GM19467 (cell line): ENCODE data around the gene AFAP1L2.

Experiments used
- ATAC-seq: cut with Tn5 transposase; IDR thresholded peaks from one replicate; pipeline ENCODE4 v1.9.1; 2021; ENCODE audit warnings: mild to moderate bottlenecking, moderate library complexity; ENCODE audit not compliant: unreplicated experiment

Gene AFAP1L2, protein sequence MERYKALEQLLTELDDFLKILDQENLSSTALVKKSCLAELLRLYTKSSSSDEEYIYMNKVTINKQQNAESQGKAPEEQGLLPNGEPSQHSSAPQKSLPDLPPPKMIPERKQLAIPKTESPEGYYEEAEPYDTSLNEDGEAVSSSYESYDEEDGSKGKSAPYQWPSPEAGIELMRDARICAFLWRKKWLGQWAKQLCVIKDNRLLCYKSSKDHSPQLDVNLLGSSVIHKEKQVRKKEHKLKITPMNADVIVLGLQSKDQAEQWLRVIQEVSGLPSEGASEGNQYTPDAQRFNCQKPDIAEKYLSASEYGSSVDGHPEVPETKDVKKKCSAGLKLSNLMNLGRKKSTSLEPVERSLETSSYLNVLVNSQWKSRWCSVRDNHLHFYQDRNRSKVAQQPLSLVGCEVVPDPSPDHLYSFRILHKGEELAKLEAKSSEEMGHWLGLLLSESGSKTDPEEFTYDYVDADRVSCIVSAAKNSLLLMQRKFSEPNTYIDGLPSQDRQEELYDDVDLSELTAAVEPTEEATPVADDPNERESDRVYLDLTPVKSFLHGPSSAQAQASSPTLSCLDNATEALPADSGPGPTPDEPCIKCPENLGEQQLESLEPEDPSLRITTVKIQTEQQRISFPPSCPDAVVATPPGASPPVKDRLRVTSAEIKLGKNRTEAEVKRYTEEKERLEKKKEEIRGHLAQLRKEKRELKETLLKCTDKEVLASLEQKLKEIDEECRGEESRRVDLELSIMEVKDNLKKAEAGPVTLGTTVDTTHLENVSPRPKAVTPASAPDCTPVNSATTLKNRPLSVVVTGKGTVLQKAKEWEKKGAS

GRCh38 chr10:114404171-114405010 lies at the start of gene AFAP1L2:
AFAP1L2 (minus strand) TSS chr10:114404502; CDS start chr10:114404455, 47 bp downstream.
- ATAC-seq, result no peak

- ATAC-seq, result no peak
Measured at GRCh38 chr10:114453576-114453975, 49.3 kb upstream of the AFAP1L2 start.

DNA sequence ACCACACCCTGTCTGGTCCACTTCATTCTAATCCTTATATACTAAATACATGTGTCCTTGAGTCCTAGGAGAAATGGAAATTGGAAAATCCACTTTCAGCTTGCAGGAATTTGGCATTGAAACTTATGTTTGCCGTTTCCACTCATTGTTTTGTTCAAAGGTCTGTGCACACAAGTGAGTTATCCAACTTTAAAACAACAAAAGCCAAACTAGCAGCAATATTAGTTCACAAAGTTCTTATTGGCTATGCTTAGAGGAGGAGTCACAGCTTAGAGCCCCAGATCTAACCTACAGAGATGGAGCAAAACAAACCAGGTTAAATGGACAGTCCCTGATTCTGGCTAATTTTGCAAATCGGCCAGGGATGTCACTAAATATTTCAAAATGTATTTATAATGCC lies 44.6 kb upstream of the AFAP1L2 start:
- no peak for ATAC-seq

DNA sequence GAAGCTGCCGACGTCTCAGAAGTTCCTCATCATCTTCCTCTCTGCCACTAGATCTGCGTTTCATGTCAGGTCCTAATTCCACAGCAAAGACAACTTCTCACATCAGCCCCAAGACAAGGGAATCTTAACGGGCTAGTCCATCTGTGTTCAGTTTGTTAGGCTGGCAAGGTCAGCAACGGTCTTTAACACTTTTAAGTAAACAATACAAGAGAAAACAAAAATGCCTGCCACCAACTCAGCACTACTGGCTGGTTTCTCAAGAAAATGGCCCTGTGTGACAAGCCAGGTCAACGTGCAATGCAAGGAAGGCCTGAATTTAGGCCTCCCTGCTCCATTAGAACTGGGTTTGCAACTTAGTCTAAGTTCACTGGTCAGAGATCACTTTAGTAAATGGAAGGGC lies 41.0 kb upstream of the AFAP1L2 start:
- no peak for ATAC-seq

GRCh38 chr10:114444819-114445218 lies 40.5 kb upstream of the AFAP1L2 start:
- no peak for ATAC-seq

GRCh38 chr10:114442091-114442630 lies 37.9 kb upstream of the AFAP1L2 start:
- ATAC-seq, result no peak

GRCh38 chr10:114441107-114441506 lies 36.8 kb upstream of the AFAP1L2 start:
- ATAC-seq, result no peak

DNA sequence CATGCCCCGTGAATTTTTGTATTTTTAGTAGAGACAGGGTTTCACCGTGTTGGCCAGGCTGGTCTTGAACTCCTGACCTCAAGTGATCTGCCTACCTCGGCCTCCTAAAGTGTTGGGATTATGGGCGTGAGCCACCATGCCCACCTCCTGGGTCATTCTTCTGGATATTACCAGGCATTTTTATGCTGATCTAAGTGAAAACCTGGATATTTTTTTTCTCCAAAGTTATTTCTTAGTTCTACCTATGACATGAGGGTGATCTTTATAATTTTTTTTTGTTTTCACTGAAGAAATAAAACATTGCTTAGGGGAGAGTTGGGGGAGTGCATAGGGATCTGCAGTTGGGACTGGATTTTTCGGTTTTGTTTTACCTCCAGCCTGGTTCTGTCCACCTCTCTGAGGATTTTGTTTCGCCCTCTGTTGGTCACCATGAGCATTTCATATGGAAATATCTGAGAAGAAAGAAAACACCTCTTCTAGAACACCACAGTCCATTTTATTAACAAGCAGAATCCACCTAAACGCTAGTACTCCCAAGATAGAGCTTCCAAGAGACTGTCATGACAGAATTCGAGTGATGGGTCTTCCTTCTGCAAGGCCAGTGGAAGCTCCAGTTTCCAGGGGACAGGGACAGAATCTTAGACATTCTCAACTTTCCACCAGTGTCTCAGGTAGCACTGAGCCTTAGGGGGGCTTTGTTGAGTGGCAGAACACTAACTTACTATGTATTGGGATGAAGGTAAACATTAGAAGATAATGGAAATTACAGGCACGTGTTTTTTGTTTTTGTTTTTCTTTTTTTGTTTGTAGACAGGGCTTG lies 33.4 kb upstream of the AFAP1L2 start:
- no peak for ATAC-seq

- no peak for ATAC-seq
Measured at GRCh38 chr10:114436941-114437340, 32.6 kb upstream of the AFAP1L2 start.

- no peak for ATAC-seq
Measured at GRCh38 chr10:114432566-114433093, 28.3 kb upstream of the AFAP1L2 start.

GRCh38 chr10:114431414-114432135 lies 27.3 kb upstream of the AFAP1L2 start:
- no peak for ATAC-seq

- ATAC-seq, result no peak
Measured at GRCh38 chr10:114430688-114431413, 26.5 kb upstream of the AFAP1L2 start.

- ATAC-seq, result no peak
Measured at GRCh38 chr10:114429581-114430335, 25.5 kb upstream of the AFAP1L2 start.

DNA sequence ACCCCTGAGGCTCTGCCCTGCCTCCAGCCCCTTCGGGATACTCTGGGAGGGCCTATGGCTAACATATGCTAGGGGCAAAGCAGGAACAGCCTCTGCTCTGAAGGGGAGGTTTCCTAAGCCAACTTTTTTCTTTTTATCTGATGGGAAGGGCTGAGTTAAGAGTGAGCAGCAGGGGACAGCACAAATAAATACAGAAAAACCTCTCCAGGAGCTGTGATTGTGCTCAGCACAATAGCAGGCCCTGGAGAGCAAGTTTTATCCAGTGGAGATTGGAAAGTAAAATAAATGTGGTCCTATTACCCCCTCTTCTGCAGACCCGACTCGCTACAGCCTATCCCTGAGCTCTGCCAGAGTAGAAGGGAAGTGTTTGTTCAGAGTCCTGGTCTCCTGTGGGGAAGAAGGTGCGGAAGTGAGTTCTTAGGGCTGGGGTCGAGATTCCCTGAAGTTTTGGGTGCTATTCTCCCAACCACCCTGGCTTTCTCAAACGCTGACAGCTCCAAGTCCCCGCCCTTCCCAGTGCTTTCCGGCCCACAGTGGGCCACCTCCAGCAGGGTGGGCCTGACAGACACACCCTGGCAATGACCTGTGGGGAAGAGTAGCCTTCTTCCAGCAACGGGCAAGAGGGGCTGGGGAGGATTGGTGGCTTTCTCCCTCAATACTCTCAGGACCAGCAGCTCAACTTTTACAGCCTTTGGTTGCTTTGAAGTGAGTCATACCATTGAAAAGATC lies 23.0 kb upstream of the AFAP1L2 start:
- no peak for ATAC-seq

GRCh38 chr10:114426476-114426875 lies 22.2 kb upstream of the AFAP1L2 start:
- no peak for ATAC-seq

- ATAC-seq, result peak; percentile 74
Measured at GRCh38 chr10:114420811-114421485, 16.6 kb upstream of the AFAP1L2 start.
